SK-N-SH treated with all-trans-retinoic acid at 6 μM for 48 hours (cell line): ENCODE data around the gene NPAS2.

Experiments used
- CSDC2 ChIP-seq: fragments of 250-450 bp; sonication (Bioruptor Pico); IDR thresholded peaks from 2 replicates; pipeline ENCODE4 v1.5.0; 2020; ENCODE audit warnings: mild to moderate bottlenecking, moderate library complexity
- PATZ1 ChIP-seq: fragments of 250-450 bp; sonication (Bioruptor Pico); IDR thresholded peaks from 2 replicates; pipeline ENCODE4 v1.8.0; 2020; ENCODE audit warnings: mild to moderate bottlenecking, moderate library complexity, borderline replicate concordance
- TOX ChIP-seq: fragments of 250-450 bp; sonication (Bioruptor Pico); IDR thresholded peaks from 2 replicates; pipeline ENCODE4 v1.8.0; 2021; ENCODE audit warnings: mild to moderate bottlenecking, moderate library complexity, borderline replicate concordance

- TF ChIP-seq PATZ1 (CRISPR knock-in tag) (no peak), CSDC2 (CRISPR knock-in tag) (no peak), TOX (CRISPR knock-in tag) (no peak)
These were observed 192.8 kb downstream of the NPAS2 start for GRCh38 chr2:101012706-101013181.
